ENCODE data around the gene FANCC.

FANCC gene

GRCh38 chr9:95109456-95109855 lies 208.1 kb downstream of the FANCC start:
- Histone ChIP-seq H3K36me3 (ENCODE audit: control insufficient read depth in 5 of 5, insufficient read depth in 5 of 5, low read length in 5 of 5) (peaks cover 0 to 54% (median 46%) of the 10 kb centered on the region in 5 donors), H3K9me3 (ENCODE audit: control insufficient read depth in 5 of 5, low read length in 5 of 5) (no peaks in the 10 kb centered on the region), H3K27ac (ENCODE audit: low read depth, low read length) (no peak overlapping the region), H3K4me3 (ENCODE audit: low read depth in 1 of 5, low read length in 5 of 5) (no peak overlapping the region), H3K4me1 (ENCODE audit: control insufficient read depth in 5 of 5, insufficient read depth in 5 of 5, low read length in 5 of 5) (peaks cover 0 to 8% (median 4%) of the 10 kb centered on the region in 5 donors), H3K9ac (ENCODE audit: low read length in 5 of 5) (no peak overlapping the region), H3K27me3 (ENCODE audit: control insufficient read depth in 5 of 5, insufficient read depth in 4 of 5, low read length in 5 of 5) (no peaks in the 10 kb centered on the region)

GRCh38 chr9:95108777-95109176 lies 208.7 kb downstream of the FANCC start:
- H3K4me3 ChIP-seq (ENCODE audit: low read depth in 1 of 5, low read length in 5 of 5) = no peak overlapping the region
- peaks cover 0 to 54% (median 44%) of the 10 kb centered on the region in 5 donors for H3K36me3 ChIP-seq (ENCODE audit: control insufficient read depth in 5 of 5, insufficient read depth in 5 of 5, low read length in 5 of 5)
- no peak overlapping the region for H3K9ac ChIP-seq (ENCODE audit: low read length in 5 of 5)
- H3K27me3 ChIP-seq (ENCODE audit: control insufficient read depth in 5 of 5, insufficient read depth in 4 of 5, low read length in 5 of 5) = no peaks in the 10 kb centered on the region
- H3K9me3 ChIP-seq (ENCODE audit: control insufficient read depth in 5 of 5, low read length in 5 of 5) = no peaks in the 10 kb centered on the region
- H3K4me1 ChIP-seq (ENCODE audit: control insufficient read depth in 5 of 5, insufficient read depth in 5 of 5, low read length in 5 of 5) = peaks cover 0 to 15% (median 8%) of the 10 kb centered on the region in 5 donors
- no peak overlapping the region for H3K27ac ChIP-seq (ENCODE audit: low read depth, low read length)

- Histone ChIP-seq H3K9me3 (ENCODE audit: control insufficient read depth in 5 of 5, low read length in 5 of 5) (no peaks in the 10 kb centered on the region), H3K27ac (ENCODE audit: low read depth, low read length) (no peak overlapping the region), H3K4me3 (ENCODE audit: low read depth in 1 of 5, low read length in 5 of 5) (no peak overlapping the region), H3K36me3 (ENCODE audit: control insufficient read depth in 5 of 5, insufficient read depth in 5 of 5, low read length in 5 of 5) (peaks cover 0 to 54% (median 43%) of the 10 kb centered on the region in 5 donors), H3K27me3 (ENCODE audit: control insufficient read depth in 5 of 5, insufficient read depth in 4 of 5, low read length in 5 of 5) (no peaks in the 10 kb centered on the region), H3K9ac (ENCODE audit: low read length in 5 of 5) (no peak overlapping the region), H3K4me1 (ENCODE audit: control insufficient read depth in 5 of 5, insufficient read depth in 5 of 5, low read length in 5 of 5) (peaks cover 0 to 23% (median 14%) of the 10 kb centered on the region in 5 donors)
Observed at GRCh38 chr9:95107976-95108375, 209.5 kb downstream of the FANCC start.

GRCh38 chr9:95107001-95107749 lies 210.3 kb downstream of the FANCC start:
- Histone ChIP-seq H3K36me3 (ENCODE audit: control insufficient read depth in 5 of 5, insufficient read depth in 5 of 5, low read length in 5 of 5) (peaks cover 0 to 46% (median 37%) of the 10 kb centered on the region in 5 donors), H3K9me3 (ENCODE audit: control insufficient read depth in 5 of 5, low read length in 5 of 5) (no peaks in the 10 kb centered on the region), H3K4me3 (ENCODE audit: low read depth in 1 of 5, low read length in 5 of 5) (no peak overlapping the region), H3K4me1 (ENCODE audit: control insufficient read depth in 5 of 5, insufficient read depth in 5 of 5, low read length in 5 of 5) (peaks cover 0 to 25% (median 14%) of the 10 kb centered on the region in 5 donors), H3K27me3 (ENCODE audit: control insufficient read depth in 5 of 5, insufficient read depth in 4 of 5, low read length in 5 of 5) (no peaks in the 10 kb centered on the region), H3K9ac (ENCODE audit: low read length in 5 of 5) (no peak overlapping the region), H3K27ac (ENCODE audit: low read depth, low read length) (no peak overlapping the region)

- H3K4me3 ChIP-seq (ENCODE audit: low read depth in 1 of 5, low read length in 5 of 5) = no peak overlapping the region
- H3K36me3 ChIP-seq (ENCODE audit: control insufficient read depth in 5 of 5, insufficient read depth in 5 of 5, low read length in 5 of 5) = peaks cover 0 to 38% (median 26%) of the 10 kb centered on the region in 5 donors
- no peak overlapping the region for H3K27ac ChIP-seq (ENCODE audit: low read depth, low read length)
- no peaks in the 10 kb centered on the region for H3K9me3 ChIP-seq (ENCODE audit: control insufficient read depth in 5 of 5, low read length in 5 of 5)
- H3K9ac ChIP-seq (ENCODE audit: low read length in 5 of 5) = no peak overlapping the region
- H3K27me3 ChIP-seq (ENCODE audit: control insufficient read depth in 5 of 5, insufficient read depth in 4 of 5, low read length in 5 of 5) = no peaks in the 10 kb centered on the region
- H3K4me1 ChIP-seq (ENCODE audit: control insufficient read depth in 5 of 5, insufficient read depth in 5 of 5, low read length in 5 of 5) = peaks cover 0 to 25% (median 14%) of the 10 kb centered on the region in 5 donors
Observed at GRCh38 chr9:95105519-95106287, 211.8 kb downstream of the FANCC start.

- Histone ChIP-seq H3K4me1 (ENCODE audit: control insufficient read depth in 5 of 5, insufficient read depth in 5 of 5, low read length in 5 of 5) (peaks cover under 1 to 28% (median 14%) of the 10 kb centered on the region in 5 donors), H3K9me3 (ENCODE audit: control insufficient read depth in 5 of 5, low read length in 5 of 5) (no peaks in the 10 kb centered on the region), H3K27ac (ENCODE audit: low read depth, low read length) (no peak overlapping the region), H3K4me3 (ENCODE audit: low read depth in 1 of 5, low read length in 5 of 5) (no peak overlapping the region), H3K9ac (ENCODE audit: low read length in 5 of 5) (no peak overlapping the region), H3K27me3 (ENCODE audit: control insufficient read depth in 5 of 5, insufficient read depth in 4 of 5, low read length in 5 of 5) (no peaks in the 10 kb centered on the region), H3K36me3 (ENCODE audit: control insufficient read depth in 5 of 5, insufficient read depth in 5 of 5, low read length in 5 of 5) (peaks cover 0 to 45% (median 24%) of the 10 kb centered on the region in 5 donors)
Observed at GRCh38 chr9:95104980-95105379, 212.5 kb downstream of the FANCC start.

- Histone ChIP-seq H3K9me3 (ENCODE audit: control insufficient read depth in 5 of 5, low read length in 5 of 5) (no peaks in the 10 kb centered on the region), H3K27me3 (ENCODE audit: control insufficient read depth in 5 of 5, insufficient read depth in 4 of 5, low read length in 5 of 5) (no peaks in the 10 kb centered on the region), H3K27ac (ENCODE audit: low read depth, low read length) (no peak overlapping the region), H3K4me3 (ENCODE audit: low read depth in 1 of 5, low read length in 5 of 5) (no peak overlapping the region), H3K36me3 (ENCODE audit: control insufficient read depth in 5 of 5, insufficient read depth in 5 of 5, low read length in 5 of 5) (peaks cover 0 to 46% (median 23%) of the 10 kb centered on the region in 5 donors), H3K9ac (ENCODE audit: low read length in 5 of 5) (no peak overlapping the region), H3K4me1 (ENCODE audit: control insufficient read depth in 5 of 5, insufficient read depth in 5 of 5, low read length in 5 of 5) (peaks cover 2 to 32% (median 14%) of the 10 kb centered on the region in 5 donors)
Observed at GRCh38 chr9:95104581-95104960, 212.9 kb downstream of the FANCC start.

GRCh38 chr9:95103871-95104580 lies 213.5 kb downstream of the FANCC start:
- H3K27me3 ChIP-seq (ENCODE audit: control insufficient read depth in 5 of 5, insufficient read depth in 4 of 5, low read length in 5 of 5) = no peaks in the 10 kb centered on the region
- peaks cover 2 to 28% (median 12%) of the 10 kb centered on the region in 5 donors for H3K4me1 ChIP-seq (ENCODE audit: control insufficient read depth in 5 of 5, insufficient read depth in 5 of 5, low read length in 5 of 5)
- H3K9me3 ChIP-seq (ENCODE audit: control insufficient read depth in 5 of 5, low read length in 5 of 5) = no peaks in the 10 kb centered on the region
- no peak overlapping the region for H3K4me3 ChIP-seq (ENCODE audit: low read depth in 1 of 5, low read length in 5 of 5)
- no peak overlapping the region for H3K9ac ChIP-seq (ENCODE audit: low read length in 5 of 5)
- H3K27ac ChIP-seq (ENCODE audit: low read depth, low read length) = no peak overlapping the region
- peaks cover 0 to 42% (median 21%) of the 10 kb centered on the region in 5 donors for H3K36me3 ChIP-seq (ENCODE audit: control insufficient read depth in 5 of 5, insufficient read depth in 5 of 5, low read length in 5 of 5)

- H3K4me1 ChIP-seq (ENCODE audit: control insufficient read depth in 5 of 5, insufficient read depth in 5 of 5, low read length in 5 of 5) = peaks cover 2 to 26% (median 9%) of the 10 kb centered on the region in 5 donors
- H3K9me3 ChIP-seq (ENCODE audit: control insufficient read depth in 5 of 5, low read length in 5 of 5) = no peaks in the 10 kb centered on the region
- H3K27me3 ChIP-seq (ENCODE audit: control insufficient read depth in 5 of 5, insufficient read depth in 4 of 5, low read length in 5 of 5) = no peaks in the 10 kb centered on the region
- no peak overlapping the region for H3K27ac ChIP-seq (ENCODE audit: low read depth, low read length)
- no peak overlapping the region for H3K9ac ChIP-seq (ENCODE audit: low read length in 5 of 5)
- no peak overlapping the region for H3K4me3 ChIP-seq (ENCODE audit: low read depth in 1 of 5, low read length in 5 of 5)
- H3K36me3 ChIP-seq (ENCODE audit: control insufficient read depth in 5 of 5, insufficient read depth in 5 of 5, low read length in 5 of 5) = peaks cover 0 to 42% (median 21%) of the 10 kb centered on the region in 5 donors
Observed at GRCh38 chr9:95103281-95103771, 214.2 kb downstream of the FANCC start.
